Mononuclear cell (primary cell): Measurements from ENCODE around the gene MED13L. TPM values are rescaled to one million over a fixed set of nuclear protein-coding genes. Genes with fewer than 3 reads are reported as not detected.

Experiments
- H3K27me3 ChIP-seq: 2 replicates; pipeline ENCODE4 v1.6.0; 2011; ENCODE audit warnings: low read length, control low read depth; ENCODE audit not compliant: insufficient read depth
- H3K4me1 ChIP-seq: 2 replicates; pipeline ENCODE4 v1.5.1; 2011; ENCODE audit warnings: mild to moderate bottlenecking, low read length, control low read depth; ENCODE audit not compliant: insufficient read depth
- H3K4me3 ChIP-seq: 2 replicates; pipeline ENCODE4 v1.5.1; 2011; ENCODE audit warnings: mild to moderate bottlenecking, low read length, moderate library complexity
- H3K9me3 ChIP-seq: 2 replicates; pipeline ENCODE4 v1.5.1; 2011; ENCODE audit warnings: low read depth, mild to moderate bottlenecking, control low read depth, low read length
- total RNA-seq: library from RNA; depleted of rRNA; stranded (reverse); fragments of >200 nt; gene quantifications from one replicate; pipeline ENCODE4 v1.2.3, GENCODE V29; 2012

MED13L gene
- total RNA-seq, 1 donor, result 382 TPM

GRCh38 chr12:115968211-115968610, 309.3 kb downstream of the MED13L start:
- Histone ChIP-seq H3K4me1 (no peaks in the 10 kb centered on the region), H3K27me3 (no peaks in the 10 kb centered on the region), H3K9me3 (no peaks in the 10 kb centered on the region), H3K4me3 (no peak overlapping the region)

GRCh38 chr12:115966376-115966775, 311.1 kb downstream of the MED13L start:
- no peak overlapping the region for H3K4me3 ChIP-seq
- no peaks in the 10 kb centered on the region for H3K27me3 ChIP-seq
- no peaks in the 10 kb centered on the region for H3K9me3 ChIP-seq
- H3K4me1 ChIP-seq, result no peaks in the 10 kb centered on the region

GRCh38 chr12:115964626-115965025, 312.9 kb downstream of the MED13L start:
- Histone ChIP-seq H3K27me3 (no peaks in the 10 kb centered on the region), H3K9me3 (no peaks in the 10 kb centered on the region), H3K4me3 (no peak overlapping the region), H3K4me1 (no peaks in the 10 kb centered on the region)

DNA sequence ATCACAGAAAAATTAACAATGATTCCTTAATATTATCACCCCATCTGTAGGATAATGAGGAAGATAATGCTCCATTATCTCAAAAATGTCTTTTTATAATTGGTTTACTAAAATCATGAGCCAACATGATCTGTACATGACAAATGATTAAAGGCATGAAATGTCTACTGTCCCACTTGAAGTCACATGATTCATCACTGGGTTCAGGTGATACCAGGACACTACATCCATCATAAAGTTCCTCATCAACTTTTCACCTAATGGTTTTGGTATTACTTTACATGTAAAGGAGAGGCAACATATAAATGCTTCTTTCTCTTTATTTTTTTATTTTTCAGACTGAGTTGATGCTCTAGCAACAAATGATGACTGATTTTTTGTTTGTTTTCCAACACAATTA, 313.3 kb downstream of the MED13L start:
- Histone ChIP-seq H3K9me3 (no peaks in the 10 kb centered on the region), H3K4me3 (no peak overlapping the region), H3K4me1 (no peaks in the 10 kb centered on the region), H3K27me3 (no peaks in the 10 kb centered on the region)

DNA sequence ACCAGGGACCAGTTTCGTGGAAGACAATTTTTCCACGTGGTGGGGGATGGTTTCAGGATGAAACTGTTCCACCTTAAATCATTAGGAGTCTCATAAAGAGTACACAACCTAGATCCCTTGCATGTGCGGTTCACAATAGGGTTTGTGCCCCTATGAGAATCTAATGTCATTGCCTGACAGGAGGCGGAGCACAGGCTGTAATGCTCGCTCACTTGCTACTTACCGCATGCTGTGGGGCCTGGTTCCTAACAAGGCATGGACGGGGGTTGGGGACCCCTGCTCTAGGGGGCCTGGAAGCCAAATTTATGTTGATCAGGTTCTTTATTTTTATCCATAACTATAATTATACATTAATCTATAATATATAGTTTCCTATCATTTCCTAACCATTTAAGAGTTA, 315.3 kb downstream of the MED13L start:
- Histone ChIP-seq H3K4me1 (no peaks in the 10 kb centered on the region), H3K27me3 (no peaks in the 10 kb centered on the region), H3K9me3 (no peaks in the 10 kb centered on the region)

DNA sequence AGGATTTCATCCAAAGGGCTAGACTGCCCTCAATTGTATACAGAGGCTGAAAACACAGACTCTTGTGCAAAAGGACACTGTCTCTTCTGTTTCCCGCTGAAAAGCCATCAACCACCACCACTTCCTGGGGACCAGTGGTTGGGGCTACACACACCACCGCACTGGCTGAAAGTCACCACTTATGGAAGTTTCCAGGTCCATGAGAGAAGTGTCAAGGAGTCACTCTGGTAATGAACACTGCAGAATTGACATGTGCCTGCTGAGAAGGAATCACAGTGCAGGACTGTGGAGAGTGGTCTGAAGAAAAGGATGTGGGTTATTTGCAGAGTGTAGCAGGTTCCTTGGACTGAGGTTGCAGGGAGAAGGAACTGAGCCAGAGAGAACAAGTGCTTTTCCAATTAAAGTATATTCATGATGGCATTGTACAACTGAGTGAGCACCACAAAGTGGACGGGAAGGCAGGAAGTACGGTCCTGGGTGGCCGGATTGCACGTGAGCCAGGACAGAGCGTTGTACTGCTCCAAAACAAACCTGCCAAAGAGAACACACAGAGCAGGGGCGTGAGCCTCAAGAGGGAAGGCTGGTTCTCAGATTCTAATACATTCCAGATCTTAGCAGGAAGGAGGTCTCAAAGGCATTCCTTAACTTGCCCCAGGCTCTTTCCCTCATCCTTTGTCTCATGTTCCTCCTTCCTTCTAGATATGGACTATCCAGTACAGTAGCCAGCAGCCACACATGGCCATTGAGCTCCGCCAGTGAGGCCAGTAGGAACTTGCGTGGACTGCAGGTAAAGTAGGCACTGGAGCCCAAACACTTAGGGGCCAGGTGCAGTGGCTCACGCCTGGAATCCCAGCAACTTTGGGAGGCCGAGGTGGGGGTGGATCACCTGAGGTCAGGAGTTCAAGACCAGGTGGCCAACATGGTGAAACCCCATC, 316.4 kb downstream of the MED13L start:
- H3K4me3 ChIP-seq, result no peak overlapping the region
- no peaks in the 10 kb centered on the region for H3K27me3 ChIP-seq
- H3K9me3 ChIP-seq, result no peaks in the 10 kb centered on the region
- no peaks in the 10 kb centered on the region for H3K4me1 ChIP-seq

More for the DNA sequence above, 315.3 kb downstream of the MED13L start:
- H3K4me3 ChIP-seq, result no peak overlapping the region

DNA sequence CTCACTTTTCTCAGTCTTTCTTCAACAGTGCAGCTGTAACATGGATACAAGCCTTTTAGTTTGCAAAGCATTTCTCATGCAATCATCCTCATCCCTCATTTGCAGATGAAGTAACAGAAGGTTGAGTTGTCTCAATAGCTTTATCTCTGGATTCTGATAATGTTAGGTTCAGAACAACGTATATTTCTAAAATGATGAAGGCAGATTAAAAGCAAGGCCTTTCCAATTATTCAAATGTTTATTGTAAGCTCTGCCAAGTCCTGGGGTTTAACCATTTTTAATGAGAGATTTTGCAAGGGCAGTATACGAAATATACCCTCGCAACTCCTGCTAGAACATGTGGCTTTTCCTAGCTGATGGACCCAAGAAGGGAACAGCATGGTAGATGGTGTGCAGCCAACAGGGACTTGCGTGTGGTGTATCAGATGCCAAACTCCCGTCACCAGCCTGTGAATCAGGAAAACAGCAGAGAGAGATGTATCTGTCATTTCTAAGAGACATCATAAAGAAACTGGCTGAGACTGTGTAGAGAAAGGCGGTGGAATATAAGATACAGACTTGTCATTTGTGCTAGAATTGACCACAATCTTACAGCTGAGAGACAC, 319.7 kb downstream of the MED13L start:
- H3K9me3 ChIP-seq, result no peaks in the 10 kb centered on the region
- H3K4me3 ChIP-seq, result no peak overlapping the region
- H3K27me3 ChIP-seq, result no peaks in the 10 kb centered on the region
- no peaks in the 10 kb centered on the region for H3K4me1 ChIP-seq

DNA sequence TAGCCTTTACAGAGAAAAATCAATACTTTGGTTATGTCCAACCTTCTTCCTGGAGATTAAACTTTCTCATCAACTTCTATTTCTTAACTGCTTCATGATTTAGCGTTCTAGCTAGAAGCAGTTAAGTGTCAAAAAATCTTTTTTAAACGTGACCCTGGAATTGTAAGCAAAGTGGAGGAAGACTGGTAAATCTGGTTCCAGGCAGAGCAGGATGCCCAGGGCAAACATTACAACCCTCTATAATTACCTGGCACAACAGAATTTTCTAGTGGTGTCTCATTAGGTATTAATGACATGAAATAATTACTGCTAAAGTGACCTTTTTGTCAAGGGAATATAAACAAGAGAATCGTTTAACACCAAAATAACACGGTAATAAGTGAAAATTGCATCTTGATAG, 320.8 kb downstream of the MED13L start:
- Histone ChIP-seq H3K4me1 (no peaks in the 10 kb centered on the region), H3K4me3 (no peak overlapping the region)

GRCh38 chr12:115956236-115956635, 321.3 kb downstream of the MED13L start:
- Histone ChIP-seq H3K4me3 (no peak overlapping the region), H3K9me3 (no peaks in the 10 kb centered on the region), H3K4me1 (no peaks in the 10 kb centered on the region), H3K27me3 (no peaks in the 10 kb centered on the region)

More for the DNA sequence above, 320.8 kb downstream of the MED13L start:
- H3K9me3 ChIP-seq, result no peaks in the 10 kb centered on the region
- no peaks in the 10 kb centered on the region for H3K27me3 ChIP-seq

DNA sequence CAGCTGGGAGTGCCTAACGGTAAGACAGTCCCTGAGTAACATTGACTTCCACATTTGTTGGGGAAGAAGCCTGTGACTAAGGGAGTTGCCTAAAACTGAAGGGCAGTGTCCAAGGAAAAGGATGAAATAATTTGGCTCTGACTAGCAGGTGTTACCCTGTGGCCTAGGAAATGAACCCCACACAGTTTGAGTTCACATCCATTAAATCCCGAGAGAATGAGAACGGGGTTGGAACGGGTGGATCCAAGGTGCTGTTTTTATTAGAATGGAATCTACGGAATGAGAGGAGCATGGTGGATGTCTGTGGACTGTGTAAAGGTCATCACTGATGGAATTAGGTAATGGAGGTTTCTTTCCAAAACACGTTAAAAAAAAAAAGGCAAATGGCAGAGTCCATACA, 324.0 kb downstream of the MED13L start:
- H3K4me3 ChIP-seq, result no peak overlapping the region
- no peaks in the 10 kb centered on the region for H3K27me3 ChIP-seq
- no peaks in the 10 kb centered on the region for H3K9me3 ChIP-seq
- H3K4me1 ChIP-seq, result no peaks in the 10 kb centered on the region

- no peaks in the 10 kb centered on the region for H3K27me3 ChIP-seq
- H3K9me3 ChIP-seq, result no peaks in the 10 kb centered on the region
- H3K4me1 ChIP-seq, result no peaks in the 10 kb centered on the region
- no peak overlapping the region for H3K4me3 ChIP-seq
Observed at GRCh38 chr12:115953031-115953430, 324.5 kb downstream of the MED13L start.

GRCh38 chr12:115950959-115951358, 326.5 kb downstream of the MED13L start:
- H3K9me3 ChIP-seq, result no peaks in the 10 kb centered on the region
- no peaks in the 10 kb centered on the region for H3K27me3 ChIP-seq
- H3K4me1 ChIP-seq, result no peaks in the 10 kb centered on the region
- no peak overlapping the region for H3K4me3 ChIP-seq

DNA sequence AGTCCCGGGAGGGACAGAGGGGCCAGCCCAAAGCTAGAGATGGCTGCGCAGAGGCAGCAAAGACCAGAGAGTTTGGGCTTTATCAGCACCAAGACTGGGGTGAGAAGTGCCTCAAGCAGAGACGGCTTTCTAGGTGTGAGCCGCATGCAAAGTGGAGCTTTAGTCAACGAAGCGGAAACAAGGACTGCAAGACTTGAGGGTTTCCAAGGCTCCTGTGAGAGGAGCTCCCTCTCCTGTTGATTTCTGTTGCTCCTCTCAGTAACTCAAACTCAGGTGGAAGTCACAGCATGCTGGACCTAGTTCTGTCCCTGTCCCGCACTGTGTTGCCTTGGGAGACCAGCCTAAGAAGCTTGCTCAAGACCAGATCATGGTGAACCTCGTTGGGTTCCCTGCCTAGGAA, 327.8 kb downstream of the MED13L start:
- Histone ChIP-seq H3K27me3 (no peaks in the 10 kb centered on the region), H3K4me1 (no peaks in the 10 kb centered on the region), H3K9me3 (no peaks in the 10 kb centered on the region), H3K4me3 (no peak overlapping the region)

DNA sequence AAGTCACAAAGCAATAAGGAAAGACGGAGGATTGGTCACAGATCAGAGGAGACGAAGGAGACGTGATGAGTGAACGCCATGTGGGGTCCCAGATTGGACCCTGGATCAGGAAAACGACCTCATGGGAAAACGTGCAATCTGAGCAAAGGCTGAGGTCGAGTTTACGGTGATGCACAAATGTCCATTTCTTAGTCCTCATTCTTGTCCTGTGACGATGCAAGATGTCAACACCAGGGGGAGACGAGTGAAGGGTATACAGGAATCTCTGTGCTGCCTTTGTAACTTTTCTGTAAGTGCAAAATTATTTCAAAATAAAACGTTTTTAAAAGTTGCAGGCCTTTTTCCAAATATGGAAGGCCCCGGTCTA, 329.8 kb downstream of the MED13L start:
- H3K27me3 ChIP-seq, result no peaks in the 10 kb centered on the region
- H3K4me3 ChIP-seq, result no peak overlapping the region
- no peaks in the 10 kb centered on the region for H3K4me1 ChIP-seq
- no peaks in the 10 kb centered on the region for H3K9me3 ChIP-seq

GRCh38 chr12:115946867-115947695, 330.4 kb downstream of the MED13L start:
- H3K4me3 ChIP-seq, result no peak overlapping the region
- H3K27me3 ChIP-seq, result no peaks in the 10 kb centered on the region
- no peaks in the 10 kb centered on the region for H3K9me3 ChIP-seq
- H3K4me1 ChIP-seq, result no peaks in the 10 kb centered on the region
